Sigmoid colon (tissue), 7 donors: Measurements from ENCODE around the gene NDOR1. TPM values are rescaled to one million over a fixed set of nuclear protein-coding genes. Genes with fewer than 3 reads are reported as not detected.
A peak's percentile ranks its signal among the peaks of the same experiment; 100 is the strongest.

Experiments used
- DNase-seq: peaks from one replicate; pipeline ENCODE4 v3.0.0-alpha.2; 2019
- H3K27ac ChIP-seq, 4 donors: fragments of 200-600 bp; sonication (generic); one replicate each; pipeline ENCODE4 v1.5.1; 2016 to 2019; ENCODE audit warnings: mild to moderate bottlenecking in 1 of 4
- H3K27me3 ChIP-seq, 3 donors: fragments of 200-600 bp; sonication (generic); one replicate each; pipeline ENCODE4 v1.5.1; 2019; ENCODE audit warnings: mild to moderate bottlenecking in 1 of 3
- H3K36me3 ChIP-seq, 4 donors: fragments of 200-600 bp; sonication (generic); one replicate each; pipeline ENCODE4 v1.5.1; 2016 to 2019
- H3K4me1 ChIP-seq, 4 donors: fragments of 200-600 bp; sonication (generic); one replicate each; pipeline ENCODE4 v1.5.1; 2017 to 2019
- H3K4me3 ChIP-seq, 4 donors: fragments of 200-600 bp; sonication (generic); one replicate each; pipeline ENCODE4 v1.5.1; 2017 to 2019; ENCODE audit warnings: mild to moderate bottlenecking in 2 of 4, moderate library complexity in 1 of 4
- H3K9me3 ChIP-seq, 4 donors: fragments of 200-600 bp in 3 of 4; sonication (generic) in 3 of 4; one replicate each; pipeline versions ENCODE4 v1.5.1 to v1.6.1; 2013 to 2019
- CTCF ChIP-seq, 4 experiments: fragments of 450-650 bp in 3 of 4; fragments of 200-600 bp in 1 of 4; IDR thresholded peaks; one replicate each; pipeline ENCODE4 v1.5.1; 2016 to 2019; ENCODE audit warnings: antibody characterized with exemption in 4 of 4, mild to moderate bottlenecking in 3 of 4, moderate library complexity in 2 of 4
- EP300 ChIP-seq, 4 donors: sonication (generic); formaldehyde crosslinking; IDR thresholded peaks; one replicate each; pipeline ENCODE4 v1.6.1; 2017; ENCODE audit warnings: antibody characterized with exemption in 4 of 4
- POLR2A ChIP-seq, 2 donors: fragments of 450-650 bp; IDR thresholded peaks; one replicate each; pipeline ENCODE4 v1.6.1; 2016; ENCODE audit warnings: antibody characterized with exemption in 2 of 2, mild to moderate bottlenecking in 2 of 2, moderate library complexity in 2 of 2
- POLR2AphosphoS5 ChIP-seq, 4 donors: sonication (generic); formaldehyde crosslinking; IDR thresholded peaks; one replicate each; pipeline ENCODE4 v1.6.1; 2017; ENCODE audit warnings: antibody characterized with exemption in 4 of 4
- WGBS, 2 donors: extraction: QIAGEN DNeasy Blood & Tissue Kit; methylation state at CpG; one replicate each; pipeline ENCODE4 v1.1.7; 2013; 5-methylcytosine and 5-hydroxymethylcytosine counted together
- intact Hi-C: fragments of 100-400 bp; cut with DNase I; formaldehyde crosslinking; loops from one replicate; pipeline ENCODE4 v1.15.1; 2023
- polyA plus RNA-seq, 3 donors: library from polyadenylated mRNA; stranded (reverse); fragments of 200-250 nt; gene quantifications; one replicate each; pipeline ENCODE4 v1.2.3, GENCODE V29; 2013
- total RNA-seq, 4 donors: library from RNA; depleted of rRNA; stranded (reverse); fragments of >200 nt; gene quantifications; one replicate each; pipeline ENCODE4 v1.1.0, GENCODE V29; 2016
- donor health status: healthy with polysubstance abuse.
- donor health status: Bipolar disorder and iron deficiency.
- donor health status: healthy.

Gene NDOR1
- total and polyA plus RNA-seq, 7 donors = 3.8 to 20.2 (median 5.4) TPM

- Histone ChIP-seq H3K36me3 (peaks cover 0 to 6% (median 0%) of the 10 kb centered on the region in 4 donors), H3K4me1 (peaks cover 0 to 31% (median 24%) of the 10 kb centered on the region in 4 donors), H3K9me3 (no peaks in the 10 kb centered on the region), H3K4me3 (no peak overlapping the region), H3K27ac (no peak overlapping the region), H3K27me3 (no peaks in the 10 kb centered on the region)
- DNase-seq = no peak
- TF ChIP-seq POLR2AphosphoS5 (IDR thresholded peaks at IDR 0.05) (no peak), CTCF (IDR thresholded peaks at IDR 0.05) (no peak), EP300 (IDR thresholded peaks at IDR 0.05) (no peak), POLR2A (IDR thresholded peaks at IDR 0.05) (no peak)
- WGBS, 2 donors = 92 to 94% methylated on average over 52 of the region's 52 CpGs
- intact Hi-C loops = loop anchor here (5.0 kb wide), 1 partner anchor 33 kb away; the partner anchor contains the start of genes ANAPC2 and SSNA1
Measured at GRCh38 chr9:137220317-137221094, 15.0 kb downstream of the NDOR1 start.

DNA sequence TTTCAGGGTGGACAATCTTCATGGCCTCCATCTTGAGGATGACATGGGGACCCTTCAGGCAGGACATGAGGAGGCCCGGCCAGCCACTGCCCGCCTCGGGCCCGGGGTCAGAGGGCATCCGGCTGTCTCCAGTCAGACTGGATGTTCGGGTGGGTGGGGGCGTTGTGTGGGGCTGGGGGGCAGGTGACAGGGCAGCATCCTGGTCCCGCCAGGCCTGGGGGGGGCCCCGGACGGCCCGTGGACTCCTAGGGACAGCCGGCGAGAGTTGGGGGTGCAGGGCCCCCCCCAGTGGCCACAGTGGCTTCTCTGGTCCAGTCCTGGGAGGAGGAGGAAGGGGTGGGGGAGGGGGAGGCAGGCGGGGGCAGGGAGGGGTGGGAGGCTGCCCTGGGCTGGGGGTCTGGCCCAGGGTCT is 15.6 kb downstream of the NDOR1 start:
- Histone ChIP-seq H3K27ac (no peak overlapping the region), H3K36me3 (peaks cover 0 to 4% (median 0%) of the 10 kb centered on the region in 4 donors), H3K9me3 (no peaks in the 10 kb centered on the region), H3K4me1 (peaks cover 0 to 31% (median 24%) of the 10 kb centered on the region in 4 donors), H3K4me3 (peak overlapping the region; percentile 37 to 65 (median 60)), H3K27me3 (no peaks in the 10 kb centered on the region)
- DNase-seq = no peak
- 77 to 86% methylated on average over 14 of the region's 14 CpGs for WGBS, 2 donors
- intact Hi-C loops = loop anchor here (5.0 kb wide), 1 partner anchor 34 kb away; the partner anchor contains the start of genes ANAPC2 and SSNA1
- TF ChIP-seq CTCF (IDR thresholded peaks at IDR 0.05) (no peak), EP300 (IDR thresholded peaks at IDR 0.05) (no peak), POLR2A (IDR thresholded peaks at IDR 0.05) (no peak), POLR2AphosphoS5 (IDR thresholded peaks at IDR 0.05) (no peak)

DNA sequence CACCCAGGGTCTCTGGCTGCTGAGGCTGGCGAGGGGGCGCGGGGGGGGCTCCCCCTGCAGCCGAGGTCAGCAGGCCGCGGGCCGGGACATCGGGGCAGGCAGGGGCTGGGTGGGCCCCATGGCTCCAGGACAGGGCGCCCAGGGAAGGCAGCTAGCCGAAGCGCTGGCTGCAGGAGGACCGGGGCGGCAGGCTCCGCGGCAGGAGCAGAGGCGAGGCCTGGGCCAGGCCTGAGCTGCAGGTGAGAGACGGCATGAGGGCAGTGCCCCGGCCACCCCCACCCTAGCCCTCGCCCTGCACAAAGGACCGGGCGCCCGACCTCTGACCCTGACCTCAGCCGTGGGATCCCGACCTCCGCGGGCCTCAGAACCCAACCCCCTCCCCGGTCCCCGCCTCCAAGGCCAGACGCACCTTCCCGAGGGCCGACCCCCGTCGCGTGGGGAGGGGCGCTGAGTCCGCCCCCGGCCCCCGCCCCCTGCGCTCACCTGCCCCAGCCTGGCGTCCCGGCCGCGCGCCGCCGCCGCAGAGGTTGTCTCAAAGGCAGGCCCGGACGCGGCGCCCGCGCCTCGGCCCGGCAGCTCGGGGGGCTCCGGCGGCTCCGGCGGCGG is 16.1 kb downstream of the NDOR1 start:
- H3K27ac ChIP-seq = peak overlapping the region in 1 of 4 donors; percentile 31
- H3K4me1 ChIP-seq = peaks cover 0 to 31% (median 24%) of the 10 kb centered on the region in 4 donors
- intact Hi-C loops = loop anchor here (2.0 to 5.0 kb wide), 3 partner anchors 19 to 107 kb away; partner anchors contain the start of genes ANAPC2, DPP7, SSNA1 and TUBB4B
- H3K27me3 ChIP-seq = no peaks in the 10 kb centered on the region
- WGBS, 2 donors = 4 to 8% methylated on average over 61 of the region's 61 CpGs
- no peak for TF ChIP-seq CTCF (IDR thresholded peaks at IDR 0.05)
- no peak for TF ChIP-seq POLR2AphosphoS5 (IDR thresholded peaks at IDR 0.05)
- no peak for TF ChIP-seq POLR2A (IDR thresholded peaks at IDR 0.05)
- TF ChIP-seq EP300 (IDR thresholded peaks at IDR 0.05) = no peak
- no peaks in the 10 kb centered on the region for H3K36me3 ChIP-seq
- H3K9me3 ChIP-seq = no peaks in the 10 kb centered on the region
- peak overlapping the region; percentile 37 to 65 (median 60) for H3K4me3 ChIP-seq
- DNase-seq = no peak

- H3K27me3 ChIP-seq = no peaks in the 10 kb centered on the region
- 2 to 3% methylated on average over 88 of the region's 88 CpGs for WGBS, 2 donors
- DNase-seq = no peak
- intact Hi-C loops = loop anchor here (1.0 to 5.0 kb wide), 4 partner anchors 18 to 108 kb away; partner anchors contain the start of genes ANAPC2, DPP7, SSNA1 and TUBB4B
- TF ChIP-seq POLR2AphosphoS5 (IDR thresholded peaks at IDR 0.05) (no peak), POLR2A (IDR thresholded peaks at IDR 0.05) (no peak), EP300 (IDR thresholded peaks at IDR 0.05) (no peak), CTCF (IDR thresholded peaks at IDR 0.05) (no peak)
- no peaks in the 10 kb centered on the region for H3K9me3 ChIP-seq
- H3K4me3 ChIP-seq = peak within 1 kb of the TSS; percentile 54 to 65 (median 60)
- H3K36me3 ChIP-seq = no peaks in the 10 kb centered on the region
- H3K4me1 ChIP-seq = peaks cover 0 to 30% (median 24%) of the 10 kb centered on the region in 4 donors
- H3K27ac ChIP-seq = peak within 1 kb of the TSS; percentile 84 to 91 (median 88)
Measured at GRCh38 chr9:137222190-137223077, 16.9 kb downstream of the NDOR1 start, which contains the start of gene RNF208. Gene RNF208, minus strand, starts transcription at chr9:137222240. Its CDS starts 1,028 bp downstream, at chr9:137221212.
